IMR-90 (cell line): ENCODE results near the gene PTCD1. TPM values are rescaled to one million over a fixed set of nuclear protein-coding genes. Genes with fewer than 3 reads are reported as not detected.

ENCODE experiments used
- ATAC-seq: fragments of 200-7000 bp; cut with Tn5 transposase; 2 replicates; pipeline ENCODE4 v1.9.1; 2020; ENCODE audit warnings: low read depth, mild to moderate bottlenecking, moderate library complexity
- BruUV-seq: library from RNA; stranded (reverse); fragments of 400-500 nt; replicated peaks from 2 replicates; lab custom pipeline; 2021; lab: Mats Ljungman, UMichigan
- CTCF ChIA-PET: fragments of 300-600 bp; formaldehyde crosslinking; extraction: SDS; loops from one replicate; lab custom pipeline; 2021; ENCODE audit warnings: antibody characterized with exemption; lab: Yijun Ruan, JAX
- POLR2A ChIA-PET: fragments of 300-600 bp; sonication (Branson Sonifier 250); formaldehyde crosslinking; loops from one replicate; lab custom pipeline; 2022; ENCODE audit warnings: antibody characterized with exemption; ENCODE audit not compliant: unreplicated experiment; lab: Charles Lee
- DNase-seq: peaks from one replicate; pipeline ENCODE4 v3.0.0; 2013
- H2AFZ ChIP-seq: replicated peaks from 2 replicates; pipeline ENCODE3; 2013; ENCODE audit warnings: low read length, mild to moderate bottlenecking; ENCODE audit not compliant: poor library complexity
- H2AK5ac ChIP-seq: 2 replicates; pipeline ENCODE4 v1.6.1; 2013; ENCODE audit warnings: low read depth, low read length, inconsistent platforms
- H2AK9ac ChIP-seq: replicated peaks from 2 replicates; pipeline ENCODE3; 2013; ENCODE audit warnings: mild to moderate bottlenecking, low read depth, low read length, moderate library complexity; ENCODE audit not compliant: poor library complexity
- H2BK120ac ChIP-seq: 2 replicates; pipeline ENCODE4 v1.6.1; 2013; ENCODE audit warnings: low read depth, low read length, inconsistent platforms
- H2BK15ac ChIP-seq: 3 replicates; pipeline ENCODE4 v1.6.1; 2013; ENCODE audit warnings: low read depth, low read length, inconsistent platforms
- H2BK20ac ChIP-seq: 2 replicates; pipeline ENCODE4 v1.6.1; 2013; ENCODE audit warnings: low read depth, mild to moderate bottlenecking, inconsistent platforms, low read length, moderate library complexity
- H2BK5ac ChIP-seq: 2 replicates; pipeline ENCODE4 v1.6.1; 2013; ENCODE audit warnings: mild to moderate bottlenecking, low read depth, low read length, inconsistent platforms; ENCODE audit not compliant: poor library complexity, severe bottlenecking
- H3K14ac ChIP-seq: replicated peaks from 2 replicates; pipeline ENCODE4 v1.6.1; 2013; ENCODE audit warnings: low read depth, low read length, inconsistent platforms
- H3K18ac ChIP-seq: 2 replicates; pipeline ENCODE4 v1.6.1; 2013; ENCODE audit warnings: low read depth, low read length, control low read depth
- H3K23ac ChIP-seq: 2 replicates; pipeline ENCODE4 v1.6.1; 2013; ENCODE audit warnings: low read depth, low read length, inconsistent platforms
- H3K27ac ChIP-seq: 2 replicates; pipeline ENCODE4 v1.5.1; 2013; ENCODE audit warnings: mild to moderate bottlenecking, control low read depth, low read length; ENCODE audit not compliant: insufficient read depth
- H3K27me3 ChIP-seq: 2 replicates; pipeline ENCODE4 v1.6.1; 2013; ENCODE audit warnings: low read length; ENCODE audit not compliant: control insufficient read depth, insufficient read depth
- H3K36me3 ChIP-seq: 2 replicates; pipeline ENCODE4 v1.6.1; 2013; ENCODE audit warnings: low read length, mixed read lengths; ENCODE audit not compliant: control insufficient read depth, insufficient read depth
- H3K4ac ChIP-seq: 2 replicates; pipeline ENCODE4 v1.6.1; 2013; ENCODE audit warnings: low read depth, low read length, inconsistent platforms
- H3K4me1 ChIP-seq: 2 replicates; pipeline ENCODE4 v1.6.1; 2013; ENCODE audit warnings: low read length, mixed read lengths; ENCODE audit not compliant: control insufficient read depth, insufficient read depth
- H3K4me2 ChIP-seq: 2 replicates; pipeline ENCODE4 v1.6.1; 2013; ENCODE audit warnings: low read depth, mild to moderate bottlenecking, control low read depth, low read length, moderate library complexity
- H3K4me3 ChIP-seq: 2 replicates; pipeline ENCODE4 v1.5.1; 2013; ENCODE audit warnings: low read depth, mild to moderate bottlenecking, control low read depth, low read length, moderate library complexity; ENCODE audit not compliant: insufficient read depth
- H3K56ac ChIP-seq: 2 replicates; pipeline ENCODE4 v1.6.1; 2013; ENCODE audit warnings: low read length, inconsistent platforms; ENCODE audit not compliant: insufficient read depth; ENCODE audit errors: extremely low read depth
- H3K79me1 ChIP-seq, 2 experiments: 2 replicates each; pipeline ENCODE4 v1.6.1; 2013; ENCODE audit warnings: low read length in 2 of 2, inconsistent platforms in 1 of 2, low read depth in 1 of 2
- H3K9ac ChIP-seq: 2 replicates; pipeline ENCODE4 v1.6.1; 2013; ENCODE audit warnings: low read depth, low read length, control low read depth
- H3K9me1 ChIP-seq: 2 replicates; pipeline ENCODE4 v1.6.1; 2013; ENCODE audit warnings: low read length, inconsistent platforms; ENCODE audit not compliant: insufficient read depth
- H3K9me3 ChIP-seq: 2 replicates; pipeline ENCODE4 v1.6.1; 2013; ENCODE audit warnings: low read length; ENCODE audit not compliant: control insufficient read depth, insufficient read depth
- H4K20me1 ChIP-seq: 2 replicates; pipeline ENCODE4 v1.6.1; 2013; ENCODE audit warnings: low read length, inconsistent platforms; ENCODE audit not compliant: insufficient read depth
- H4K5ac ChIP-seq: 2 replicates; pipeline ENCODE4 v1.6.1; 2013; ENCODE audit warnings: mild to moderate bottlenecking, low read depth, low read length, control low read depth
- H4K8ac ChIP-seq, 2 experiments: 2 replicates each; pipeline ENCODE4 v1.6.1; 2013; ENCODE audit warnings: low read depth in 2 of 2, low read length in 2 of 2, control low read depth in 1 of 2, inconsistent platforms in 1 of 2
- H4K91ac ChIP-seq: 2 replicates; pipeline ENCODE4 v1.6.1; 2013; ENCODE audit warnings: low read depth, low read length, inconsistent platforms; ENCODE audit not compliant: insufficient read depth
- CTCF ChIP-seq: conservative IDR thresholded peaks from 2 replicates; pipeline ENCODE4 v1.5.1; 2012; ENCODE audit warnings: mild to moderate bottlenecking, low read depth, low read length, improper control_type of control experiment
- ELK1 ChIP-seq: fragments of 150-350 bp; IDR thresholded peaks from 2 replicates; pipeline ENCODE4 v1.6.1; 2016; ENCODE audit warnings: low read depth, mild to moderate bottlenecking, low read length, moderate library complexity, borderline replicate concordance
- MAZ ChIP-seq: IDR thresholded peaks from 2 replicates; pipeline ENCODE4 v1.6.1; 2012; ENCODE audit warnings: low read depth, mild to moderate bottlenecking, low read length, improper control_type of control experiment, moderate library complexity, borderline replicate concordance
- MXI1 ChIP-seq: IDR thresholded peaks from 2 replicates; pipeline ENCODE4 v1.6.1; 2012; ENCODE audit warnings: low read depth, mild to moderate bottlenecking, low read length, moderate library complexity, borderline replicate concordance
- POLR2A ChIP-seq: IDR thresholded peaks from 2 replicates; pipeline ENCODE4 v1.6.1; 2012; ENCODE audit warnings: mild to moderate bottlenecking, low read depth, low read length
- WGBS, 2 experiments: methylation state at CpG; one replicate each; pipeline versions ENCODE4 v1.1.5 to v1.1.7; 2013; ENCODE audit warnings: missing lambda C conversion rate in 2 of 2; ENCODE audit not compliant: insufficient read length in 1 of 2; ENCODE audit errors: extremely low coverage in 2 of 2; 5-methylcytosine and 5-hydroxymethylcytosine counted together
- dilution Hi-C: fragments of 300-500 bp; cut with HindIII; formaldehyde crosslinking; loops from one replicate; pipeline ENCODE4 v1.14.3; 2018; ENCODE audit warnings: low sequenced_read_pairs; ENCODE audit not compliant: unreplicated experiment
- in situ Hi-C: fragments of 300-500 bp; cut with MboI; formaldehyde crosslinking; loops from 3 replicates; pipeline ENCODE4 v1.14.3; 2019; ENCODE audit warnings: low sequenced_read_pairs, inconsistent platforms, mixed read lengths
- intact Hi-C: fragments of 100-400 bp; cut with micrococcal nuclease; formaldehyde crosslinking; loops from 2 replicates; pipeline ENCODE4 v1.10.0; 2022
- polyA plus RNA-seq, 3 experiments: library from polyadenylated mRNA; depleted of rRNA; stranded (reverse); fragments of >200 nt; gene quantifications; 2 replicates each; pipeline ENCODE4 v1.2.3, GENCODE V29; 2012; ENCODE audit warnings: low replicate concordance in 1 of 3
- total RNA-seq: library from RNA; depleted of rRNA; stranded (reverse); fragments of >200 nt; gene quantifications from 2 replicates; pipeline ENCODE4 v1.2.3, GENCODE V29; 2012

PTCD1 gene
- total and polyA plus RNA-seq, 2 of the 4 experiments (the other 2 are of a cell fraction): 2.2 to 4.0 TPM

- no peak overlapping the region for H2BK15ac ChIP-seq
- no peak overlapping the region for H2AK5ac ChIP-seq
- H4K91ac ChIP-seq: no peak overlapping the region
- peaks cover 67% of the 10 kb centered on the region for H4K20me1 ChIP-seq
- ChIA-PET POLR2A (no interaction called here), CTCF (no interaction called here)
- H2BK120ac ChIP-seq: no peak overlapping the region
- no peak overlapping the region for H3K23ac ChIP-seq
- H3K9ac ChIP-seq: no peak overlapping the region
- no peak overlapping the region for H2BK20ac ChIP-seq
- H3K27ac ChIP-seq: no peak overlapping the region
- no peaks in the 10 kb centered on the region for H3K27me3 ChIP-seq
- H3K4ac ChIP-seq: no peak overlapping the region
- in situ Hi-C loops (no loop called here), dilution Hi-C loops (no loop called here), intact Hi-C loops (no loop called here)
- ATAC-seq: no peak
- no peak overlapping the region for H2BK5ac ChIP-seq
- H3K9me3 ChIP-seq: no peaks in the 10 kb centered on the region
- H4K5ac ChIP-seq: no peak overlapping the region
- no peak for TF ChIP-seq ELK1
- TF ChIP-seq MXI1: no peak
- no peak for TF ChIP-seq POLR2A
- no peak for TF ChIP-seq CTCF
- no peak for TF ChIP-seq MAZ
- no peak for DNase-seq
- WGBS, 2 experiments: no CpG with 5 or more reads among the region's 4 CpGs
- peaks cover 3% of the 10 kb centered on the region for H3K9me1 ChIP-seq
- no peak overlapping the region for H2AFZ ChIP-seq
- peaks cover 9% of the 10 kb centered on the region for H3K4me1 ChIP-seq
- no TSS peak for BruUV-seq
- no peak overlapping the region for H3K4me2 ChIP-seq
- peaks cover 74% of the 10 kb centered on the region for H3K36me3 ChIP-seq
- no peak overlapping the region for H3K14ac ChIP-seq
- H2AK9ac ChIP-seq: no peak overlapping the region
- no peak overlapping the region for H4K8ac ChIP-seq
- H3K4me3 ChIP-seq: no peak overlapping the region
- no peak overlapping the region for H3K56ac ChIP-seq
- H3K18ac ChIP-seq: no peak overlapping the region
- H3K79me1 ChIP-seq: peaks cover 13 to 59% of the 10 kb centered on the region in 2 experiments
Observed at GRCh38 chr7:99394188-99394502, 44.5 kb downstream of the PTCD1 start.
